GM23338 (cell line): ENCODE data around the gene EVI2B.

Experiments used
- CREB1 ChIP-seq: fragments of 250-450 bp; sonication (Bioruptor Pico); IDR thresholded peaks from 2 replicates; pipeline ENCODE4 v1.5.0; 2020; ENCODE audit warnings: low read depth, mild to moderate bottlenecking, moderate library complexity
- CTCF ChIP-seq, 2 experiments: fragments of 200-600 bp in 1 of 2; sonication (generic) in 1 of 2; conservative IDR thresholded peaks; 2 replicates each; pipeline versions ENCODE4 v1.5.1 to v1.6.1; 2016 to 2017; ENCODE audit warnings: antibody characterized with exemption in 2 of 2, low read depth in 2 of 2, mild to moderate bottlenecking in 2 of 2, moderate library complexity in 1 of 2
- ETS1 ChIP-seq: IDR thresholded peaks from 2 replicates; pipeline ENCODE4 v1.6.1; 2016; ENCODE audit warnings: antibody characterized with exemption
- EZH2 ChIP-seq: fragments of 200-600 bp; sonication (generic); IDR thresholded peaks from one replicate; pipeline ENCODE4 v1.8.0; 2017; ENCODE audit warnings: antibody characterized with exemption, mild to moderate bottlenecking, low read depth; ENCODE audit not compliant: unreplicated experiment
- EZH2phosphoT487 ChIP-seq: fragments of 200-600 bp; sonication (generic); IDR thresholded peaks from one replicate; pipeline ENCODE4 v1.8.1; 2018; ENCODE audit warnings: antibody characterized with exemption; ENCODE audit not compliant: unreplicated experiment
- JUNB ChIP-seq: IDR thresholded peaks from one replicate; pipeline ENCODE4 v1.6.1; 2016; ENCODE audit warnings: antibody characterized with exemption; ENCODE audit not compliant: unreplicated experiment
- NANOG ChIP-seq: IDR thresholded peaks from 2 replicates; pipeline ENCODE4 v1.6.1; 2016; ENCODE audit warnings: antibody characterized with exemption, borderline replicate concordance
- POLR2AphosphoS5 ChIP-seq: IDR thresholded peaks from 2 replicates; pipeline ENCODE4 v1.6.1; 2016; ENCODE audit warnings: antibody characterized with exemption, low read depth
- STAT1 ChIP-seq: IDR thresholded peaks from one replicate; pipeline ENCODE4 v1.6.1; 2016; ENCODE audit warnings: antibody characterized with exemption; ENCODE audit not compliant: unreplicated experiment
- ZNF462 ChIP-seq: fragments of 250-450 bp; sonication (Bioruptor Pico); IDR thresholded peaks from 2 replicates; pipeline ENCODE4 v1.5.0; 2020; ENCODE audit warnings: mild to moderate bottlenecking, moderate library complexity
- TF ChIP-seq, protein P1 (sequence below): IDR thresholded peaks from one replicate; pipeline ENCODE4 v1.6.1; 2018; ENCODE audit warnings: antibody characterized with exemption; ENCODE audit not compliant: unreplicated experiment

DNA sequence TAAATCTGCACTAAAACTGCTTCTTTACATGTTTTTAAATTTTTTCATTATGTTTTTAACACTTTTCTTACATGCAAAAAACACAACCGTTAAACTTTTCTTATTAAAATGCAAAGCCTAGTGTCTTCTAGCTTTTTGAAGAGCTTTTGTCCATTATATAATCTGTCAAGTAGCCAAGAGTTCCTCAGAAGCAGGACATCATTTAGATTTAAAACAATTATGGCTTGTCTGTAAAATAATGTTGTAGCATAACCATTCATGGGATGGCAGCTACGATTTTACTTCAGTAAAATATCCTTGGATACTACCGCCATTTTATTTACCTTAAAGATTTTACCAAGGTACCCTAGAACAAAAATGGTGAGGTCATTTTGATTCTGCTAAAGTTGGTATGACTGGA is 19.6 kb downstream of the EVI2B start:
- TF ChIP-seq CTCF (conservative IDR thresholded peaks at IDR 0.05; ENCODE audit: low read depth in 2 of 2): no peak
- no peak for TF ChIP-seq CREB1
- TF ChIP-seq ZNF462 (CRISPR knock-in tag): no peak
- TF ChIP-seq, protein P1, sequence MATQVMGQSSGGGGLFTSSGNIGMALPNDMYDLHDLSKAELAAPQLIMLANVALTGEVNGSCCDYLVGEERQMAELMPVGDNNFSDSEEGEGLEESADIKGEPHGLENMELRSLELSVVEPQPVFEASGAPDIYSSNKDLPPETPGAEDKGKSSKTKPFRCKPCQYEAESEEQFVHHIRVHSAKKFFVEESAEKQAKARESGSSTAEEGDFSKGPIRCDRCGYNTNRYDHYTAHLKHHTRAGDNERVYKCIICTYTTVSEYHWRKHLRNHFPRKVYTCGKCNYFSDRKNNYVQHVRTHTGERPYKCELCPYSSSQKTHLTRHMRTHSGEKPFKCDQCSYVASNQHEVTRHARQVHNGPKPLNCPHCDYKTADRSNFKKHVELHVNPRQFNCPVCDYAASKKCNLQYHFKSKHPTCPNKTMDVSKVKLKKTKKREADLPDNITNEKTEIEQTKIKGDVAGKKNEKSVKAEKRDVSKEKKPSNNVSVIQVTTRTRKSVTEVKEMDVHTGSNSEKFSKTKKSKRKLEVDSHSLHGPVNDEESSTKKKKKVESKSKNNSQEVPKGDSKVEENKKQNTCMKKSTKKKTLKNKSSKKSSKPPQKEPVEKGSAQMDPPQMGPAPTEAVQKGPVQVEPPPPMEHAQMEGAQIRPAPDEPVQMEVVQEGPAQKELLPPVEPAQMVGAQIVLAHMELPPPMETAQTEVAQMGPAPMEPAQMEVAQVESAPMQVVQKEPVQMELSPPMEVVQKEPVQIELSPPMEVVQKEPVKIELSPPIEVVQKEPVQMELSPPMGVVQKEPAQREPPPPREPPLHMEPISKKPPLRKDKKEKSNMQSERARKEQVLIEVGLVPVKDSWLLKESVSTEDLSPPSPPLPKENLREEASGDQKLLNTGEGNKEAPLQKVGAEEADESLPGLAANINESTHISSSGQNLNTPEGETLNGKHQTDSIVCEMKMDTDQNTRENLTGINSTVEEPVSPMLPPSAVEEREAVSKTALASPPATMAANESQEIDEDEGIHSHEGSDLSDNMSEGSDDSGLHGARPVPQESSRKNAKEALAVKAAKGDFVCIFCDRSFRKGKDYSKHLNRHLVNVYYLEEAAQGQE: no peak
- no peak for TF ChIP-seq POLR2AphosphoS5
- no peak for TF ChIP-seq EZH2phosphoT487
- TF ChIP-seq JUNB: no peak
- no peak for TF ChIP-seq EZH2
- TF ChIP-seq STAT1: no peak
- no peak for TF ChIP-seq ETS1
- TF ChIP-seq NANOG: no peak
